ENCODE data around the gene CLCN2. TPM values are rescaled to one million over a fixed set of nuclear protein-coding genes. Genes with fewer than 3 reads are reported as not detected.

The CLCN2 gene
- total RNA-seq, 6 experiments from 2014 or later: 1.8 to 2.9 (median 2.5) TPM

- Histone ChIP-seq H3K27ac (no peak overlapping the region), H3K4me1 (peaks cover 0 to 6% (median 0%) of the 10 kb centered on the region in 4 donors), H3K27me3 (no peaks in the 10 kb centered on the region), H3K4me3 (no peak overlapping the region), H3K9me3 (no peaks in the 10 kb centered on the region), H3K36me3 (peaks cover 25 to 70% (median 52%) of the 10 kb centered on the region in 4 donors)
- DNase-seq (no peak), ATAC-seq (no peak)
- WGBS (ENCODE audit: insufficient coverage, low coverage, low lambda C conversion rate, missing lambda C conversion rate): 76% methylated on average over 6 of the region's 6 CpGs
- TF ChIP-seq POLR2A (IDR thresholded peaks at IDR 0.05) (no peak), CTCF (IDR thresholded peaks at IDR 0.05) (no peak)
- intact Hi-C loops (cut with DNase I): no loop called here
These were observed 28.2 kb downstream of the CLCN2 start for GRCh38 chr3:184333190-184333589.

GRCh38 chr3:184332370-184333090 is 28.9 kb downstream of the CLCN2 start:
- no peak for ATAC-seq
- intact Hi-C loops (cut with DNase I): no loop called here
- Histone ChIP-seq H3K4me1 (peaks cover 0 to 6% (median 0%) of the 10 kb centered on the region in 4 donors), H3K27me3 (no peaks in the 10 kb centered on the region), H3K9me3 (no peaks in the 10 kb centered on the region), H3K4me3 (no peak overlapping the region), H3K27ac (no peak overlapping the region), H3K36me3 (peaks cover 32 to 77% (median 58%) of the 10 kb centered on the region in 4 donors)
- TF ChIP-seq CTCF (IDR thresholded peaks at IDR 0.05) (no peak), POLR2A (IDR thresholded peaks at IDR 0.05) (no peak)
- DNase-seq: no peak
- 66% methylated on average over 10 of the region's 10 CpGs for WGBS (ENCODE audit: insufficient coverage, low coverage, low lambda C conversion rate, missing lambda C conversion rate)

GRCh38 chr3:184328516-184328915 is 32.9 kb downstream of the CLCN2 start:
- no peak overlapping the region for H3K27ac ChIP-seq
- DNase-seq: no peak
- intact Hi-C loops (cut with DNase I): no loop called here
- no peak for ATAC-seq
- no peak for TF ChIP-seq CTCF (IDR thresholded peaks at IDR 0.05)
- no peak for TF ChIP-seq POLR2A (IDR thresholded peaks at IDR 0.05)
- peaks cover 60 to 100% (median 88%) of the 10 kb centered on the region in 4 donors for H3K36me3 ChIP-seq
- H3K9me3 ChIP-seq: no peaks in the 10 kb centered on the region
- H3K4me1 ChIP-seq: peaks cover 0 to under 1% (median 0%) of the 10 kb centered on the region in 4 donors
- no peak overlapping the region for H3K4me3 ChIP-seq
- no peaks in the 10 kb centered on the region for H3K27me3 ChIP-seq
- 42% methylated on average over 3 of the region's 3 CpGs for WGBS (ENCODE audit: insufficient coverage, low coverage, low lambda C conversion rate, missing lambda C conversion rate)

- Histone ChIP-seq H3K27ac (no peak overlapping the region), H3K27me3 (no peaks in the 10 kb centered on the region), H3K4me1 (peaks cover 0 to 11% (median 1%) of the 10 kb centered on the region in 4 donors), H3K36me3 (peaks cover 66 to 100% (median 88%) of the 10 kb centered on the region in 4 donors), H3K4me3 (no peak overlapping the region), H3K9me3 (no peaks in the 10 kb centered on the region)
- DNase-seq: no peak
- intact Hi-C loops (cut with DNase I): no loop called here
- WGBS (ENCODE audit: insufficient coverage, low coverage, low lambda C conversion rate, missing lambda C conversion rate): 92% methylated on average over 12 of the region's 21 CpGs
- no peak for TF ChIP-seq POLR2A (IDR thresholded peaks at IDR 0.05)
- TF ChIP-seq CTCF (IDR thresholded peaks at IDR 0.05): no peak
- ATAC-seq: no peak
These were observed 34.2 kb downstream of the CLCN2 start for GRCh38 chr3:184327171-184327570.
